Thoracic aorta (tissue), 2 donors: ENCODE measurements around the gene C19orf73. TPM values are rescaled to one million over a fixed set of nuclear protein-coding genes. Genes with fewer than 3 reads are reported as not detected.
"Not testable (repeated sequence)": the region's sequence is repeated elsewhere in the genome, so short reads cannot be mapped to it uniquely, and the experiment has no call there.

Experiments
- ATAC-seq: fragments of 150-250 bp; one replicate; pipeline ENCODE4 v1.8.0; 2017; ENCODE audit warnings: low read depth; ENCODE audit not compliant: insufficient number of reproducible peaks, low FRiP score
- DNase-seq: peaks from one replicate; pipeline ENCODE4 v3.0.0-alpha.2; 2020; ENCODE audit warnings: low spot score
- H3K27ac ChIP-seq, 2 donors: fragments of 200-600 bp; sonication (generic); 1 replicate in 1 of 2; 2 replicates in 1 of 2; pipeline ENCODE4 v1.5.1; 2016; ENCODE audit warnings: mild to moderate bottlenecking in 2 of 2, moderate library complexity in 2 of 2
- H3K27me3 ChIP-seq: fragments of 200-600 bp; sonication (generic); replicated peaks from 2 replicates; pipeline ENCODE4 v1.6.0; 2016; ENCODE audit warnings: mild to moderate bottlenecking; ENCODE audit not compliant: insufficient read depth
- H3K36me3 ChIP-seq: fragments of 200-600 bp; sonication (generic); one replicate; pipeline ENCODE4 v1.5.1; 2016
- H3K4me1 ChIP-seq, 2 donors: fragments of 200-600 bp; sonication (generic); 1 replicate in 1 of 2; 2 replicates in 1 of 2; pipeline versions ENCODE4 v1.5.1 to v1.6.0; 2016; ENCODE audit warnings: low read depth in 2 of 2, mild to moderate bottlenecking in 1 of 2; ENCODE audit not compliant: control insufficient read depth in 1 of 2
- H3K4me3 ChIP-seq: fragments of 200-600 bp; sonication (generic); 2 replicates; pipeline ENCODE4 v1.5.1; 2016; ENCODE audit warnings: mild to moderate bottlenecking
- H3K9me3 ChIP-seq: fragments of 200-600 bp; sonication (generic); 2 replicates; pipeline ENCODE4 v1.5.1; 2016
- total RNA-seq, 2 donors: library from RNA; depleted of rRNA; stranded (reverse); fragments of >200 nt; gene quantifications; one replicate each; pipeline versions ENCODE4 v1.1.0 to v1.2.3, GENCODE V29; 2016
- TF ChIP-seq, protein P1 (sequence below): fragments of 200-600 bp; sonication (generic); IDR thresholded peaks from one replicate; pipeline ENCODE4 v1.5.1; 2019; ENCODE audit warnings: antibody characterized with exemption

Gene C19orf73
- total RNA-seq, 2 donors from 2014 or later: not detected

DNA sequence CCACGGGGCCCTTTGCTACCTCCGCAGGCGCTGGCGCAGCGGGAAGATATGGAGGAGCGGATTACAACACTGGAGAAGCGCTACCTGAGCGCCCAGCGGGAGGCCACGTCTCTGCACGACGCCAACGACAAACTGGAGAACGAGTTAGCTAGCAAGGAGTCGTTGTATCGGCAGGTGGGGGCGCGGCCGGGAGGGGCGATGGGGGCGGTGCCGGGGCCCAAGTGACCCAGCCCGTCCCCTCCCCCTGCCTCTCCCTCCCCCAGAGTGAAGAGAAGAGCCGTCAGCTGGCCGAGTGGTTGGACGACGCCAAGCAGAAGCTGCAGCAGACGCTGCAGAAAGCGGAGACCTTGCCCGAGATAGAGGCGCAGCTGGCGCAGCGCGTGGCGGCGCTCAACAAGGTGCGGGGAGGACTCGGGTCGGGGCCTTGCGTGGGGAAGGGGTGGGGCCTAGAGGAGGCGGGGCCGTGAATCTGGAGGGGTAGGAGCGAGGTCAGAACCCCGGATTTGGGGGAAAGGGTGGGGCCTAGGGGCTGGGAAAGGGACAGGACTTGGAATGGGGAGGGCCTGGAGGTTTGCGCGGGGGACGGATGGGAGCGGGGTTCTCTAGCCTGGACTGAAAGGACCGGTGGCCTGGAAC is 14.1 kb upstream of the C19orf73 start:
- Histone ChIP-seq H3K36me3 (no peaks in the 10 kb centered on the region), H3K4me3 (peak overlapping the region; percentile 52), H3K27ac (no peak overlapping the region), H3K27me3 (no peaks in the 10 kb centered on the region), H3K9me3 (no peaks in the 10 kb centered on the region), H3K4me1 (peaks cover 6 to 21% of the 10 kb centered on the region in 2 donors)
- DNase-seq: no peak
- ATAC-seq: no peak
- TF ChIP-seq, protein P1, sequence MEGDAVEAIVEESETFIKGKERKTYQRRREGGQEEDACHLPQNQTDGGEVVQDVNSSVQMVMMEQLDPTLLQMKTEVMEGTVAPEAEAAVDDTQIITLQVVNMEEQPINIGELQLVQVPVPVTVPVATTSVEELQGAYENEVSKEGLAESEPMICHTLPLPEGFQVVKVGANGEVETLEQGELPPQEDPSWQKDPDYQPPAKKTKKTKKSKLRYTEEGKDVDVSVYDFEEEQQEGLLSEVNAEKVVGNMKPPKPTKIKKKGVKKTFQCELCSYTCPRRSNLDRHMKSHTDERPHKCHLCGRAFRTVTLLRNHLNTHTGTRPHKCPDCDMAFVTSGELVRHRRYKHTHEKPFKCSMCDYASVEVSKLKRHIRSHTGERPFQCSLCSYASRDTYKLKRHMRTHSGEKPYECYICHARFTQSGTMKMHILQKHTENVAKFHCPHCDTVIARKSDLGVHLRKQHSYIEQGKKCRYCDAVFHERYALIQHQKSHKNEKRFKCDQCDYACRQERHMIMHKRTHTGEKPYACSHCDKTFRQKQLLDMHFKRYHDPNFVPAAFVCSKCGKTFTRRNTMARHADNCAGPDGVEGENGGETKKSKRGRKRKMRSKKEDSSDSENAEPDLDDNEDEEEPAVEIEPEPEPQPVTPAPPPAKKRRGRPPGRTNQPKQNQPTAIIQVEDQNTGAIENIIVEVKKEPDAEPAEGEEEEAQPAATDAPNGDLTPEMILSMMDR: no peak

- H3K4me1 ChIP-seq: peaks cover 6 to 26% of the 10 kb centered on the region in 2 donors
- H3K36me3 ChIP-seq: no peaks in the 10 kb centered on the region
- H3K27me3 ChIP-seq: no peaks in the 10 kb centered on the region
- TF ChIP-seq, protein P1: no peak
- H3K4me3 ChIP-seq: no peak overlapping the region
- no peaks in the 10 kb centered on the region for H3K9me3 ChIP-seq
- H3K27ac ChIP-seq: no peak overlapping the region
- ATAC-seq (no peak), DNase-seq (no peak)
These were observed 11.4 kb upstream of the C19orf73 start for GRCh38 chr19:49130325-49130724.

DNA sequence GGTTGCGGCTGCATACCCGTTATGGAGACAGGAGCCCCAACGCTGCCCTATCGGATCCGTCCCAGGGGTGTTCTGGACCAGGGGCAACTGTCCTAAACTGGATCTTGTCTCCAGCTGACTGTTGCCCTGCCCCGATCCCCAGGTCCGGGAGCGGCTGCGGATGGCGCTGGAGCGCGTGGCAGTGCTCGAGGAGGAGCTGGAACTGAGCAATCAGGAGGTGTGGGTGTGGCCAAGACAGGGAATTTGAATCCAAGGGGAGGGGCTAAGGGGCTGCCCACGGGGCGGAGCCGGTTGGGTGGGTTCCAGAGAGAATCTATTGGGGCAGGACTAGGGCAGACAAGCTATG is 10.3 kb upstream of the C19orf73 start:
- ATAC-seq (no peak), DNase-seq (no peak)
- Histone ChIP-seq H3K4me1 (peaks cover 6 to 24% of the 10 kb centered on the region in 2 donors), H3K36me3 (no peaks in the 10 kb centered on the region), H3K27me3 (no peaks in the 10 kb centered on the region), H3K9me3 (no peaks in the 10 kb centered on the region), H3K4me3 (no peak overlapping the region), H3K27ac (no peak overlapping the region)
- TF ChIP-seq, protein P1: no peak

DNA sequence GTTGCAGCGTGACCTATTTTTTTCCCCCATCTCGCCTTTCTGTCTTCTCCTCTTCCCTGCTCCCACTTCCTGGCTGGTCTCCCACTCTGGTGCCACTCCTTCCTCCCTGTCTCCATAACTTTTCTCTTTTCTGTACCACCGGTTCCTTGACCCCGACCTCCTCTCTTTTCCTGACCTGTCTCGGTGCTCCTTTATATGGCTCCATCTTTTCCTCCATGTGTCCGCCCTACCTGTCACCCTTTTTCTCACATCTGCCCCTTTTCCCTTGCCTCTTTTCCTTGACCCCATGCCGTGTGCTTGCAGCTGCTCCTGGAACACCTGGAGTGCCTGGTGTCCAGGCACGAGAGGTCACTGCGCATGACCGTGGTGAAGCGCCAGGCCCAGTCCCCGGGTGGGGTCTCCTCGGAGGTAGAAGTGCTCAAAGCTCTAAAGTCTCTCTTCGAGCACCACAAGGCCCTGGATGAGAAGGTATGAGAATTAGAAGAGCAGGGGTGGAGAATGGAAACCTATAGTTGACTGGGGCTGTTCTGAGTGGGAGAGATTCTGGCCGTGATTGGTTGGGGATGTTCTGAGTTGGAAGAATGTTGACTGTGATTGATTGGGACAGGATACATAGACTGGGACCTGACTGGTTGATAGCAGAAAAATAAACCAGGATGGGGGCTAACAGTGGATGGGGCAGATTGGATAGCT is 9.7 kb upstream of the C19orf73 start:
- Histone ChIP-seq H3K27ac (no peak overlapping the region), H3K4me3 (peak overlapping the region; percentile 60), H3K27me3 (no peaks in the 10 kb centered on the region), H3K36me3 (no peaks in the 10 kb centered on the region), H3K4me1 (peaks cover 6 to 19% of the 10 kb centered on the region in 2 donors), H3K9me3 (no peaks in the 10 kb centered on the region)
- TF ChIP-seq, protein P1: no peak
- ATAC-seq (no peak), DNase-seq (no peak)

- Histone ChIP-seq H3K4me3 (peak overlapping the region; percentile 60), H3K9me3 (no peaks in the 10 kb centered on the region), H3K36me3 (no peaks in the 10 kb centered on the region), H3K27me3 (no peaks in the 10 kb centered on the region), H3K4me1 (peaks cover 6 to 13% of the 10 kb centered on the region in 2 donors), H3K27ac (peak overlapping the region in 1 of 2 donors; percentile 13)
- TF ChIP-seq, protein P1: no peak
- ATAC-seq (peak; percentile 92), DNase-seq (peak; percentile 83)
These were observed 9.0 kb upstream of the C19orf73 start for GRCh38 chr19:49127674-49128544.

DNA sequence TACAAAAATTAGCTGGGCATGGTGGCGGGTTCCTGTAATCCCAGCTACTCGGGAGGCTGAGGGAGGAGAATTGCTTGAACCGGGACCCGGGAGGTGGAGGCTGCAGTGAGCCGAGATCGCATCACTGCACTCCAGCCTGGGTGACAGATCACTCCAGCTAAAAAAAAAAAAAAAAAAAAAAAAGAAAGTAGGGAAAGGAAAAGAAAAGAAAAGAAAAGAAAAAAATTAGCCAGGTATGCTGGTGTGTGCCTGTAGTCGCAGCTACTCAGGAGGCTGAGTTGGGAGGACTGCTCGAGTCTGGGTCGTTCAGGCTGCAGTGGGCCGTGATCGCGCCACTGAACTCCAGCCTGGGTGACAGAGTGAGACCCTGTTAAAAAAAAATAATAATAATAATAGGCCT is 8.3 kb upstream of the C19orf73 start:
- DNase-seq, H3K36me3 ChIP-seq, ATAC-seq, H3K27me3 ChIP-seq, H3K9me3 ChIP-seq: not testable (repeated sequence)
- Histone ChIP-seq H3K27ac (peak overlapping the region in 1 of 2 donors; percentile 13), H3K4me3 (peak overlapping the region; percentile 60), H3K4me1 (peaks cover 6 to 13% of the 10 kb centered on the region in 2 donors)
